ENCODE results near the gene TRIM27. TPM values are rescaled to one million over a fixed set of nuclear protein-coding genes. Genes with fewer than 3 reads are reported as not detected.

Gene TRIM27
- total RNA-seq, 1 experiment from 2014 or later = 47.6 TPM

- H3K4me3 ChIP-seq (ENCODE audit: low read depth, low read length) = no peak overlapping the region
- no TSS peak for BruUV-seq (replicated peaks)
- H3K9me3 Mint-ChIP-seq (ENCODE audit: unreplicated experiment) = no peaks in the 10 kb centered on the region
- H3K36me3 Mint-ChIP-seq (ENCODE audit: insufficient read depth, unreplicated experiment) = peaks cover 45% of the 10 kb centered on the region
- no peak for TF ChIP-seq CTCF (IDR thresholded peaks at IDR 0.05; ENCODE audit: insufficient read depth in 1 of 2, low read depth in 1 of 2, low read length in 1 of 2, severe bottlenecking in 1 of 2, unreplicated experiment in 1 of 2)
- no peaks in the 10 kb centered on the region for H3K4me1 Mint-ChIP-seq (ENCODE audit: low read depth, unreplicated experiment)
- H3K27ac Mint-ChIP-seq (ENCODE audit: unreplicated experiment) = no peak overlapping the region
- H3K36me3 ChIP-seq (ENCODE audit: control insufficient read depth, insufficient read depth, low read length) = no peaks in the 10 kb centered on the region
- no peak for DNase-seq
- ChIA-PET POLR2A (interaction anchor here (1.5 kb wide), 1 partner anchor 25 kb away, joined by 5 read pairs; the partner anchor contains the start of gene TRIM27), CTCF (no interaction called here)
- intact Hi-C loops (cut with micrococcal nuclease; ENCODE audit: unreplicated experiment) = no loop called here
- no peaks in the 10 kb centered on the region for H3K4me1 ChIP-seq
- peak overlapping the region; percentile 71 for H3K4me3 Mint-ChIP-seq (ENCODE audit: unreplicated experiment)
- no peaks in the 10 kb centered on the region for H3K27me3 Mint-ChIP-seq (ENCODE audit: insufficient read depth, unreplicated experiment)
- H3K9me3 ChIP-seq = no peaks in the 10 kb centered on the region
- no peaks in the 10 kb centered on the region for H3K27me3 ChIP-seq (replicated peaks; ENCODE audit: control insufficient read depth, insufficient read depth, low read length)
Observed at GRCh38 chr6:28898710-28898965, 25.1 kb downstream of the TRIM27 start.

GRCh38 chr6:28897369-28897745 lies 26.4 kb downstream of the TRIM27 start:
- H3K36me3 Mint-ChIP-seq (ENCODE audit: insufficient read depth, unreplicated experiment) = peaks cover 33% of the 10 kb centered on the region
- ChIA-PET POLR2A (interaction anchor here (1.0 to 2.5 kb wide), 3 partner anchors 20 to 31 kb away, joined by 5 to 38 read pairs (median 18); partner anchors contain the start of gene TRIM27), CTCF (no interaction called here)
- no peaks in the 10 kb centered on the region for H3K9me3 ChIP-seq
- no TSS peak for BruUV-seq (replicated peaks)
- peak overlapping the region; percentile 98 for H3K27ac Mint-ChIP-seq (ENCODE audit: unreplicated experiment)
- no peaks in the 10 kb centered on the region for H3K27me3 ChIP-seq (replicated peaks; ENCODE audit: control insufficient read depth, insufficient read depth, low read length)
- DNase-seq = no peak
- no peaks in the 10 kb centered on the region for H3K36me3 ChIP-seq (ENCODE audit: control insufficient read depth, insufficient read depth, low read length)
- no peaks in the 10 kb centered on the region for H3K9me3 Mint-ChIP-seq (ENCODE audit: unreplicated experiment)
- TF ChIP-seq CTCF (IDR thresholded peaks at IDR 0.05; ENCODE audit: insufficient read depth in 1 of 2, low read depth in 1 of 2, low read length in 1 of 2, severe bottlenecking in 1 of 2, unreplicated experiment in 1 of 2) = no peak
- peak overlapping the region; percentile 95 for H3K4me3 Mint-ChIP-seq (ENCODE audit: unreplicated experiment)
- no peaks in the 10 kb centered on the region for H3K4me1 ChIP-seq
- H3K4me1 Mint-ChIP-seq (ENCODE audit: low read depth, unreplicated experiment) = no peaks in the 10 kb centered on the region
- H3K4me3 ChIP-seq (ENCODE audit: low read depth, low read length) = peak overlapping the region; percentile 62
- intact Hi-C loops (cut with micrococcal nuclease; ENCODE audit: unreplicated experiment) = loop anchor here (1.0 to 2.0 kb wide), 4 partner anchors 25 to 85 kb away; partner anchors contain the start of gene TRIM27
- no peaks in the 10 kb centered on the region for H3K27me3 Mint-ChIP-seq (ENCODE audit: insufficient read depth, unreplicated experiment)

- BruUV-seq (replicated peaks) = TSS peak; percentile 83
- POLR2A ChIA-PET = interaction anchor here (1.0 to 2.5 kb wide), 3 partner anchors 19 to 31 kb away, joined by 5 to 38 read pairs (median 18); partner anchors contain the start of gene TRIM27
- Histone ChIP-seq H3K4me3 (ENCODE audit: low read depth, low read length) (peak overlapping the region; percentile 62), H3K4me1 (no peaks in the 10 kb centered on the region), H3K9me3 (no peaks in the 10 kb centered on the region), H3K36me3 (ENCODE audit: control insufficient read depth, insufficient read depth, low read length) (no peaks in the 10 kb centered on the region), H3K27me3 (replicated peaks; ENCODE audit: control insufficient read depth, insufficient read depth, low read length) (no peaks in the 10 kb centered on the region)
- no peaks in the 10 kb centered on the region for H3K9me3 Mint-ChIP-seq (ENCODE audit: unreplicated experiment)
- H3K27ac Mint-ChIP-seq (ENCODE audit: unreplicated experiment) = peak overlapping the region; percentile 98
- CTCF ChIA-PET = interaction anchor here (0.7 to 2.2 kb wide), 3 partner anchors 13 to 59 kb away, joined by 3 to 11 read pairs (median 4); no protein-coding TSS in a partner anchor
- H3K4me3 Mint-ChIP-seq (ENCODE audit: unreplicated experiment) = peak overlapping the region; percentile 95
- H3K36me3 Mint-ChIP-seq (ENCODE audit: insufficient read depth, unreplicated experiment) = peaks cover 33% of the 10 kb centered on the region
- TF ChIP-seq CTCF (IDR thresholded peaks at IDR 0.05; ENCODE audit: insufficient read depth in 1 of 2, low read depth in 1 of 2, low read length in 1 of 2, severe bottlenecking in 1 of 2, unreplicated experiment in 1 of 2) = peak in 1 of 2 experiments; percentile 34
- no peaks in the 10 kb centered on the region for H3K27me3 Mint-ChIP-seq (ENCODE audit: insufficient read depth, unreplicated experiment)
- no peaks in the 10 kb centered on the region for H3K4me1 Mint-ChIP-seq (ENCODE audit: low read depth, unreplicated experiment)
- peak; percentile 69 to 71 for DNase-seq
- intact Hi-C loops (cut with micrococcal nuclease; ENCODE audit: unreplicated experiment) = loop anchor here (1.0 to 2.0 kb wide), 5 partner anchors 26 to 86 kb away; partner anchors contain the start of gene TRIM27
Observed at GRCh38 chr6:28896505-28897368, 27.0 kb downstream of the TRIM27 start.
